GM18868 (cell line): Measurements from ENCODE around the gene DSCAML1.

Experiments
- ATAC-seq: cut with Tn5 transposase; IDR thresholded peaks from one replicate; pipeline ENCODE4 v1.9.1; 2021; ENCODE audit warnings: mild to moderate bottlenecking, moderate library complexity; ENCODE audit not compliant: unreplicated experiment

Gene DSCAML1

DNA sequence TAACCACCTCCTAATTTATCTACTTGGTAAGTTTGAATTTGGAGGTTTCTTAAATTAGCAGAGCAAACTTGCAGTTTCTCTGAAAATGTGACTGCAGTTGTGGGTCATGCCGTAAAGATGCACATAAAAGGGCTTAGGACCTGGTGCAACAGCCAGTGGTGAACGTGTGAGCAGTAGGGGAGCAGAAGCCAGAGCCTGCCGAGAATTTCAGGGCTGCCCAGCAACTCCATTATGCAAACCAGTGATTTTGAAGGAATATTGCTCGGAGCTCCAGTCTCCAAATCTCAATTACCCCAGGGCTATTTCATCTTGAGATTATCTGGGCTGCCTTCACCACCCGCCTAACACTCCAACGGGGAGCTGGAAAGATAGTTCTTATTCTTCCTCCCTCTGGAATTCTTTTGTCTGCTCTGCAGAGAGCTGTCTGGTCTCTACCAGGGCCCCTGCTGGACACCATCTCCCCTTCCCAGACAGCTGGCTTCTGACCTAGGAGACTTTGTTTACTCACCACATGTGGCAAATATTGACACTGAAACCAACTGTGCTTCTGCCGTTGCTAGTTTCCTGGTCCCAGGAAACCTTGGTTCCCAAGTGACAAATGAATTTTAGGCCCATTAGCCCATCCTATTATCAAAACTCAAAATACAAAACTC lies 93.9 kb downstream of the DSCAML1 start:
- no peak for ATAC-seq

DNA sequence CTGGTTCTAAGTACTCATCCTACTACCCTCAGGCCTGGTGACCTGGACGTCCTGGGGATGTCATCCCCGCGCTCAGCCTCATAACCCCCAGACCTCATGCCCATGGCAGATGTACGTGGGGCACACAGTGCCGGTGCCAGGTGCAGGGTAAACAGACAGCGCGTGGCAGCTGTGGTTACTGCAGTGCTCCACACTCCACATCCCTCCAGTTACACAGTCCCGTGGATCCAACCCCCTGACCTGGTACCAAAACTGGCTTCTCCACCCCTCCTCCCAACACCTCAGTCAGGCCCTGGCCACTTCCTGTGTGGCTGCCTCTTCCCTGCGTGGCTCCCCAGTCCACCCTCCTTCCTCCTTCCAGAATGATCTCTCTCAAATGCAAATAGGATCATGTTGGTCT lies 95.2 kb downstream of the DSCAML1 start:
- ATAC-seq, result no peak

DNA sequence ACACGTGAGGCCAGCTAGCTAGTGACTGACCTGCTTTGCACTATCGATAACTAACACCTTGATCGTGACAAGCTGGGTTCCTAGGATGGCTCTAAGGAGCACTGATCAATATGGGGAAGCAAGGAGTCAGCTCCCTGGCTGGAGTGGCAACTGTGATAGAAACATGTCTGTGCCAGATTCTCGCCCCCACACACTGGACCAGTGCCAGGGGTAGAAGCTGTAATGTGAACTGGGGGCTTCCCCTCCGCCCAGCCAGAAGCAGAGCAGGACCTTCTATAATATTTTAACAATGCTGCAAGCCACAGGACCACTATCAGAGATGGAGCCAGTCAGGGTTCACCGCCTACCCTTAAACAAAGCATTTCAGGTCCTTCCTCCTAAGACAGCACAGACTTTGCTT lies 96.5 kb downstream of the DSCAML1 start:
- no peak for ATAC-seq

DNA sequence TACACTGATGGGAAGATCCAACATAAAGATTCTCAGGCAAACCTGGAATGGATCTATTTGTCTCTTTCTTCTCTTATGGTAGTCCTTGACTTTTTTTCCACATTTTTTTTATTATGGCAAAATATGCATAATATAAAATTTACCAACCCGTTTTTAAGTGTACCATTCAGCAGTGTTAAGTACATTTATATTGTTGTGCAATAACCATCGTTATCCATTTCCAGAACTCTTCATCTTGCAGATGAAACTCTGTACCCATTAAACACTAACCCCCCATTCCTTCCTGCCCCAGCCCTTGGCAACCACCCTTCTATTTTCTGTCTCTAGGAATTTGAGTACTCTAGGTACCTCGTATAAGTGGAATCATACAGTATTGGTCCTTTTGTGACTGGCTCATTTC lies 99.7 kb downstream of the DSCAML1 start:
- no peak for ATAC-seq

DNA sequence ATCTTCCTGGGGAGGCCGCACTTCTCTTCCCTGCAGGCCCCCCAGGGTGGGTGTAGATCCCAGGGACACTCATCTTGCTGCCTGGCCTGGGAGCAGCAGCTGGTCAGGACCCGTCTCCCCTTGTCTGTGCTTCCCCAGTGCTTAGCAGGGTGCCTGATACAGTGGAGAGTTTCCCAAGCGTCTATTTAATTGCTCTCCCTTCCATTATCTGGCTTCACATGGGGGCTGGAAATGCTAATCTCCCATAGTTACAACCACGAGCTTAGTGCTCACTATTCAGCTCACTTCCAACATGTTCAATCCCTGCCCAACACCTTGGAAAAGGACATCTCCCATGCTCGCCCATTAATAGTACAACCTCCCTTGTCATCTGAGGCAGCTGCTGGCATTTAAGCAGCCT lies 100.5 kb downstream of the DSCAML1 start:
- ATAC-seq, result no peak

DNA sequence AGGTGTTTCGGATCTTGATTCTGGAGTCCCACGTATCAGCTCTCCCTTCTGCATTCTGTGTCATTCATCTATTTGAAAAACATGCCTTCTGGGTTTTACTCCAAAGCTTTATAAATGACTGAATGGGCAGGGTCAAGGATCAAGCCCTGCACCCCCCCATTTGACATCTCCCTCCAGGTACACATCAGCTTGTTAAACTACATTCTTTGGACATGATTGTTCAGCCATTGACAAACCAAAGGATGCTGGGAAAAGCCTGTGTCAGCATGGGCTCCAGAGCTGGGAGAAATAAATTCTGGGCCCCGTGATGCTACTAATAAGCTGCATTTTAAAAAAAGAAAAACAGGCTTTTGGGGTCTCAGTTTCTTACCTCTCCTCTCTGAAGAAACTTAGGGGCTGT lies 103.7 kb downstream of the DSCAML1 start:
- ATAC-seq, result no peak

DNA sequence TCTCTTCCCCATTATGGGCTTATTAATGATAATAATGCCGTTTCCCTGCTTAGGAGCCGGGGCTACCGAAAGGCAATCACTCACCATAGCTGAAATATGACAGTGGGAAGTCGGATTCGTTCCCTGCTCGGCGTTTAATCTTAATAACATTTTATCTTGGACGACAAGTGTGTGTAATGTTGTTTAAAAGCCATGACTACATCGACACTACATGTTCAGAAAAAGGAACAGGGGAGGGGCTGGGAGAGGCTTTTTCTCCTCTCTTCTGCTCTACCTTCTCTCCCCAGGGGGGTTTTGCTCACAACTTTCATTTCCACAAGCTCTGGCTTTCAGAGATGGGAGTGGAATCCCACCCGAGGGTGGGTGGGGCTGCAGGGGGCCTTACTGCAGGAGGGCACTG lies 105.5 kb downstream of the DSCAML1 start:
- ATAC-seq, result no peak

DNA sequence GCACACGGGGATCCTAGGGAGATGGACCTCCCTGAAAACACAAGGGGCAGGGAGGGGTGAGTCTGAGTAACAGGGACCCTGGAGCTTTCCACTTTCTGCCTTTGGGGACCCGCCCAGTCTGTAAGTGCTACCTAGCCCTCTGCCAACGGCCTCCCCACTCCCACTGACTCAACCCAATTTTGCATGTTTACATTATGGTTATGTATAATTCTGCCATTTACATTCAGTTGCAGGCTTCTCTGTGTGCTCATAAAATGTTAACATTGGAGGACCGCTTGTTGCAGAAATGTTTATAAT lies 105.8 kb downstream of the DSCAML1 start:
- ATAC-seq, result no peak

DNA sequence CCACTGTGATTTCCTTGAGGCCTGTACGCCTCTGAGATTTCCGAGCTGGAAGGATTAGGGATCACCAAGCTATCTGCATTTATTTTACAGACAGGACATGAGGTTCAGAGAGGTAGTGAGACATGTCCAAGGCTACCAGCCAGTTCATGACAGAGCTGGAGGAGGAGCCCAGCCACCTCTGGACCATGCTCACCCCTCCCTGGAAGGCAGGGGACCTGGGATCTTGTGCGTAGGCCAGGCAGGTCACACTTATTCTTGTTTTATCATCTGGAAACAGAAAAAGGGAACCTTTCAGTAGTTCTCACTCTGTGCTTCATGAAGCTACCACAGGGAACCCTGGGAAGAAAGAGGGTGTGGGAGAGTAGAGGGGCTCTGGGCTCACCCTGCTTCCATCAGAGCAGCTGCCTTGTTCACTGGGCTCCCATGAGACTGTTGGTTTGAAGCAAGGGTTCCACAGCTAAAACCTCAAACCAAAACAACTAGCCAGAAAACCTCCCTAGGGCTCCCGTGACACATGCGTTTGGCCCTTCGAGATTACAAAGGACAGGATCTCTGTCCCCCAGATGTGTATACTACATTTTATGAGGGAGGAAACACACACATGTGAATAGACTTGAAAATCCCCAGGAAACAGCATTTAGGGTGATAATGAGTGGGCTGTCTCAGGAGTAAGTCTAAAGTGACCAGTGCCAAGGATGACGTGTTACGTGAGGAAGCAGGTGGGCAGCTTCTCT lies 106.4 kb downstream of the DSCAML1 start:
- ATAC-seq, result no peak

DNA sequence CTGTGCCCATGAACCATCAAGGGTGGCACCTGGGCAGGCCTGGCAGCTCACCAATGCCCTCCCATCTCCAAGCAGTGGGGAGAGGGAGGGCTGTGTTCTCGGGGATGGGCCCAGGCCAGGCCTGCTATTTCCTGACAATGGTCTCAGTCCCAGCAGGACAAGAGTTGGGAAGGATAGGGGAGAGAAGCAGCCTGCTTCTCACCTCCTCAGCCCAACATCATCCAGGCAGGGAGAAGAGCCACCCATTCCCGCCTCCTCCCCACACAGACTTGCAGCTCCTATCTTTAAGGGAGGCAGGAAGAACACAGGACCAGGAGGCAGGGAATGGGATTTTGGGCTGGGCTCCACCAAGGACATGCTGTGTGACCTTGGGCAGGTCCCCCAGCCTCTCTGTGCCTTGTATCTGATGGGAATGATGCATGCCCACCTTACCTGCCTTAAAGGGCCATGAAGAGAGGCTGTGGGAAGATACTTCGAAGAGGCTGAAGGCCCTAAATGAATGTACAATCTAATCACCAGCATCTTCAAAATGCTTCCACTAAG lies 108.7 kb downstream of the DSCAML1 start:
- no peak for ATAC-seq

DNA sequence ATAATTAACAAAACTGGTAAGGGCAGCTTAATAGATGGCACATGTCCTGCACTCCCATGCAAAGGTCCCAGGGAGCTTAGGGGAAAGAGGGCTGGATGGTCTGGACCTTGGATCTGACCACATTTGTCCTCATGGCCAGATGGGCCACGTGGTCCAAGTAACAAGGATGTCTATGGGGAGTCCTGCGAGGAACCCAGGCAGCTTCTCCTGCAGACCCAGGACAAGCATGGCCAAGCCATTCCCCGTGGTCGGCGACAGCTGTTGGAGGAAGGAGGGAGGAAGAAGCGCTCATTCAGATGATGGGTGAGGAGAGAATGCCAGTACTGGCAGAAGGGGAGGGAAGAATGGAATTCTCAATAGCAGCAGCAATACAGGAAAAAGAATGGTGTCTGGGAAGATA lies 109.2 kb downstream of the DSCAML1 start:
- ATAC-seq, result no peak

DNA sequence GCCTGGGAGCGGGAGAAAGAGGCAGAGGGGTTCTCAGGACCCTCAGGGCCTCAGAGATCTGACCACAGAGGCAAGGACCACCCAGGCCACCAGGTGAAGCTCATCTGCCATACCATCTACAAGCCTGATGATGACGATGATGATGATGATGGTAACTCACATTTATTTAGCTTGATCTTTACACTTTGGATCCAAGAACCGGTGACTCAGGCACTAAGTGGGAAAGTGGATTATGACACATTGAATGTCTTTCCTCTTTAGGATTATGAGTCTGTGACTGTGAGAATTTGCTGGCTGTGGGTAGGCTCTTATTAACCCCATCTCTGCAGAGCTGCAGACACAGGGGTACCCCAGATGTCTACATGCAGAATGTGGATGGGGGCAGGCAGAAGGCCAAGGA lies 110.3 kb downstream of the DSCAML1 start:
- no peak for ATAC-seq

DNA sequence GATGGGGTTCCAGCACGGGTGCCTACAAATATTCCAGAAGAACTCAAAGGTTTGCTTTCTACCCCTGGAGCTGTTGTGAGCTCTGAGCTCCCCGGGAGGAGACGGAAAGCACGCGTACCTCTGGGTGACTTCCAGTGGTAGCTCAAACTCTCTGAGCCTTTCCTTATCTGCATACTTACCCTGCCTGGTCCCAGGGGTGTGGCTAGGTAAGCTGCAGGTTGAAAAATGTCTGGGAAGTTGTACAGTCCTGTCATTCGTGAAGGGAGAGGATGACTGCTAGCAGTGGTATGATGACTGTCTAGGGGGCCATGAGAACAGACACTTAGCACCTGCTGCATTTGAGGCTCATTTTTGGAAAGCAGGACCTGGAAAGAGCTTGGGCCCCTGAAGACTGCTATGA lies 111.5 kb downstream of the DSCAML1 start:
- ATAC-seq, result no peak

DNA sequence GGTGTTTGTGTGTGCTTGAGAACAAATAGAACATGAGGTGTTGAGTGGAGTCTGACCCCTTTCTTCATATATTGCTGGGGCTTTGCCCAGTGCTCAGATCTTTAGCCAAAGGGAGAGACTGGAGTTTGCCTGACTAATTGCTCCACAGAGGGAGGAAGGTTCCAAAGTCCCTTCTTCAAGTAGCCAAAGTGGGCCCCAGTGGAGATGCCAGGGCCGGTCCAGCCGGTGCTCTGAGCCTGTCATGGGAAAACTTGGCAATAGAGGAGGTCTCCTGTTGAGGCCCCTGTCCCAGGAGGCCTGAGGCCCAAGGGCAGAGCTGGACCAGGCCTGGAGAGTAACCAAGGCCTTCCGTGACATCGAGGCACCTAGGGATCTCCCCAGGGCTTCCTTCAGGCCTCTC lies 112.3 kb downstream of the DSCAML1 start:
- ATAC-seq, result no peak

DNA sequence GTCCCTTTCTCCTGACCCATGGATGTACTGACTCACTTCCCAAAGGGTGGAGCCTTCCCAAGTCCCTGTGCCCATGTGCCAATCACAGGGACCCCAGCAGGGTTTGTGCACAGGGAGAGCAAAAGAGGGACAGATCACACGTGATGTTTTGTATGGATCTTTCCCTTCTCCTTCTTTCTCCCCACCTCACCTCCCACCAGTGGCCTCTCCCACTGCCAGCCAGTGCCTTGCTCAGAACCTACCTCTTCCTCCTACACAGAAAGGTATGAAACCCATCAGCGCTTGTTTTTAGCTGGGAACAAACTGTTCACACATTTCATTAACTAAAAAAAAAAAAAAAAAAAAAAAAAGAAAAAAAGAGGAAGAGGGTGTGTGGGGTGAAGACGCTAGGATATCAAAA lies 112.9 kb downstream of the DSCAML1 start:
- no peak for ATAC-seq

DNA sequence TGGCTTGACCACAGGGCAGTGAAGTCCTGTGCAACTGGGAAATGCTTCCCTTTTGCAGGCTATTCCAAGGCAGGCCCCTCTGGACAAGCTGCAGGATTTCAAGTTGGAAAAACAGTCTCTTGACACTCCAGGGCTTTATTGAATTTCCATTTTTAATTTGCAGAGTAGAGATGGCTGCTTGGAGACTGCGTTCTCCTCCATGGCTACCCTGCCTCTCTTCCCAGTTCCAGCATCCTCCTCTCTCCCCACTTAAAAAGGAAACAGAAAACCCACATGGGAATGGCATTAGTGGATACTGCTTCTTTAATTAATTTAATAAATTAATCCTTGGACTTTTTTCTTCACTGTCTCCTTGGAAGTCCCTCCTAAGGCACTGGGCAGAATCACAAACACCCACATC lies 115.6 kb downstream of the DSCAML1 start:
- ATAC-seq, result no peak

DNA sequence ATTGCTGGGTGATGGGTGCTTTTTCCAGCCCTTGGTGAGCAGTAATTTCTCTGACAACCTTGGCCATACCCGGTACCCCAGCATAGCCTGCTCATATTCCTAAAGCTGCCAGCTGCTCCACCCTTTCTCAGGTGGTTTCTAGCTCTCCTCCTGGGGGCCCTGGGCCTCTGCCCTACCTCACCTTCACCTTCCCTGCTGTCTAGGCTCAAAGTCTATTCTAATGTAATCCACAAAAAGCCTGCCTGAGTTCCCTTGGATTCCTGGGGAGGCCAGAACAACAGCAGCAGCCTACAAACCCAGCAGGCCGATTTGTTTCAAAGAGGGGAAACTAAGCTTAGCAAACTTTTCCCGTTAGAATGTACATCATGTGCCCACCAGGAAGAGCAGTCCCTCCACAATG lies 117.6 kb downstream of the DSCAML1 start:
- no peak for ATAC-seq

DNA sequence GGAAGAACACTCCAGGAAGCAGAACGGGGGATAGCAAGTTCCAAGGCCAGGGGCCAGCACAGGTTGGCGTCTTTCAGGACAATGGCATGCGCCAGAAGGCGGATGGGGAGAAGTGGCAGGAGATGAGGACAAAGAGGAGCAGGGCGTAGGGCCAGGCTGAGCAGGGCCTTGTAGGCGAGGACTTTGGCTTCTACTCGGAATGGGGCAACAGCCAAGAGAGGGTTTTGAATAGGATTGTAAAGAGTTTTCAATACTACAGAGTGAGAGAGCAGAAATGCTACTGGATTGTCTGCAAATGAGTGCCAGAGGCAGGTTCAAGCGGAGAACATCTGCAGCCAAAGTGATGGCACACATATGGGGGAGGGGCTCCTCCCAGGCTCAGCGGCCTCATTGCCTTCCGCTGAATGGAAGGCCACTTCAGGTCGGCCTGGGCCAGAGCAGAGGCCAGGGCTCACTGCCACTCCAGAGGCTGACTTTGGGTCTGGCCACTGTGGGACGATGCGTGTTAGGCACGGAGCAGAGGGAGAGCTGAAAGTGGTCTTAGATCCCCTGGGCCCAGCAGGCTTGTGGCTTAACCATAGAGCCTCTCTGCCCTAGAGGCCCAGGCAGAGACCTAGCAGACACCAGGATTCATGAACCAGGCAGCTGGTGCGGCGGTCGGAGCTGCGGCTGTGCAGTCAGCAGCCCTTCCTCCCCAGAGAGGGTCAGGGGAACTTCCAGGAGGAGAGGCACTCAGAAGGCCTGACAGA lies 118.2 kb downstream of the DSCAML1 start:
- no peak for ATAC-seq

DNA sequence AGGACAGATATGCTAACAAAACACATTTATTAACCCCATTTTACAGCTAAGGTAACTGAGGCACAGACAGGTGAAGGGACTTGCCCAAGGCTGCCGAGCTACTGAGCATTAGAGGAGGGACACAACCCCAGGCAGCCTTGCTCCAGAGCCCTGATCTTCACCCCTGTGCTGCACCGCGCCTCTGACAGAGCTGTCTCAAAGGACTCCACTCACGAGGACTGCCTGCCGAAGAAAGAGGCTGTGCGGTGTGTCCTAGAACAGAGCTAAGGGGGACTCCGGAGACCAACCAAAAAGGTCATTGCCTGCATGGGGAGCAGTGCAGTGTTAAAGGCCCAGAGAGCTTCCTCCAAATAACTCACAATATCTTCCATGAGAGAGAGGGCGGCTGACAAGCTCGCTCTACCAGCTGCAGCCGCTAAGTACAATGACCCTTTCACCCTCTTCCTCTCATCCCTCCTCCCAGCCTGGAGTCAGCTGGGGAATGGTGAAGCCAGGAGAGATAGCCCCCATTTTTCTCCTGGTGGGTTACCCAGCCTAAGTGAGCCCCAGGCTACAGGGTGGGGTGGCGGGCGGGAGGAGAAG lies 119.2 kb downstream of the DSCAML1 start:
- no peak for ATAC-seq

DNA sequence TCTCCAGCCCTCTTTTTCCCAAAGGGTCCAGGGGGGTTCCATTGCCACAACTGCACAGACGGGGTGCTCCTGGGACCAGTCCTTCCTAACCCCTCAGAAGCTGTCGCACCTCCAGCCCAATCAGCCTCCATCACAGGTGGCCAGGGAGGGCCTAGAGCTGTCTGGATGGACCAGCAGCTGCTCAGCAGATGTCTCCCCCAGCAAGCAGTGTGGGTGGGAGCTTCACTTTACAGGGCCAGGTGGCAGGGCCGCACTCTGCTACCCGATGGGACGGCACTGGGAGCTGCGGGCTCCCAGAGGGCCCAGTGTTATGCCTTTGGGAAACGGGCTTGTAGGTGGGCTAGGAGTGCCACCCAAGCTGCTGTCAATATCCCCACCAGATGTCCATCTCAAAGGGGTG lies 120.5 kb downstream of the DSCAML1 start:
- no peak for ATAC-seq

DNA sequence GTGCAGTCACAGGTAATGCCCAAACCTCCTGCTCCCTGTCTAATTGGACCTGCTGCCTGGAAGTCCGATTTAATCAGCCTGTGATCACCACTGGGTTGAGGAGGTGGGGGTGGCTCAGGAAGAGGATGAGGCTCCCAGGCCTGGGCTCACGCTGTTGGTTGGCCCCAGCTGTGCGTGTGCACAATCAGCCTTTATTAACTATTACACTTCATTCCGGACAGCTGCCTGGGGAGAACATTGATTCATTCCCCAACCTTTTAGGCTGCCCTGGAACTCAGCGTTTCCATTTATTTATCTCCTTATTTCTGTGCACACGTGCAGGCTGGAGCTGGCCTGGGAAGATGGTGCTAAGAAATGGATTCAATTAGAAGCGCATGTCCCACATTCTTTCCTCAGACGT lies 123.4 kb downstream of the DSCAML1 start:
- ATAC-seq, result no peak

DNA sequence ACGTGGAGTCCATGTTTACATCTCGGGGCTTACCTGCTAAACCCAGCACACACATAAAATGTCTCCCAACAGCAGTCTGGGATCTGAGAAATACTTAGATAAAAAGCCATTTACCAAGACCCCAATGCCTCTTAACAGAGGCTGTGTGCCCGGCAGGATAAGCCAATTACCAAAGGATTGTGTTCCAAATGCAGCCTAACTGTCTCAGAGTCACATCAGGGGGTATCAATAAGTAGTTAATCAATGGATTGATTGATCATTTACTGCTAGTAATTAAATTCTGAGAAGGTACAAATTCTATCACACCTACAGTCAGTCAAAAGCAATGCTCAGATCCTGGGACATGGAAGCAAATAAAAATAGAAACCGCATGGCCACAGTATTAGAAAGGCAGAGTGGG lies 125.6 kb downstream of the DSCAML1 start:
- ATAC-seq, result no peak
